K562 (cell line): ENCODE data around the gene LRMDA. TPM values are rescaled to one million over a fixed set of nuclear protein-coding genes. Genes with fewer than 3 reads are reported as not detected.

Experiments
- ATAC-seq: fragments of 200-7000 bp; cut with Tn5 transposase; 3 replicates; pipeline ENCODE4 v1.9.1; 2020; ENCODE audit warnings: moderate library complexity
- BruUV-seq: library from RNA; stranded (reverse); fragments of 400-500 nt; replicated peaks from 2 replicates; lab custom pipeline; 2021; lab: Mats Ljungman, UMichigan
- CTCF ChIA-PET: fragments of 300-600 bp; formaldehyde crosslinking; extraction: SDS; loops from one replicate; lab custom pipeline; 2021; ENCODE audit warnings: low intra/inter-chr PET ratio; lab: Yijun Ruan, JAX
- POLR2A ChIA-PET: fragments of 300-600, 350-650 bp; sonication (Branson Sonifier 250); formaldehyde crosslinking; extraction: SDS; loops from one replicate; lab custom pipeline; 2021; ENCODE audit warnings: antibody characterized with exemption, inconsistent platforms; lab: Yijun Ruan, JAX
- DNase-seq, 4 experiments: peaks; one replicate each; pipeline versions ENCODE4 v3.0.0 to v3.0.0-alpha.2; 2011 to 2018; ENCODE audit warnings: low spot score in 3 of 4, mixed read lengths in 3 of 4; ENCODE audit errors: extremely low read depth in 1 of 4
- FAIRE-seq: peaks from 2 replicates; lab custom pipeline; 2011; peaks lifted over from hg19 to GRCh38; lab: Jason Lieb, UNC
- H2AFZ ChIP-seq: 2 replicates; pipeline ENCODE4 v1.6.0; 2011; ENCODE audit warnings: low read depth, low read length, control low read depth, inconsistent platforms
- H3K27ac ChIP-seq: fragments of 200-600 bp; 3 replicates; pipeline ENCODE4 v1.8.0; 2011; ENCODE audit warnings: low read depth, mild to moderate bottlenecking, control low read depth, inconsistent platforms, low read length, moderate library complexity, mixed read lengths; ENCODE audit errors: extremely low read depth
- H3K27me3 ChIP-seq, 2 experiments: fragments of 300-600 bp in 1 of 2; 2 replicates in 1 of 2; 3 replicates in 1 of 2; pipeline versions ENCODE4 v1.6.0 to v1.8.0; 2011; ENCODE audit warnings: inconsistent platforms in 2 of 2, low read length in 2 of 2, mild to moderate bottlenecking in 1 of 2, mixed read lengths in 1 of 2, moderate library complexity in 1 of 2; ENCODE audit not compliant: control insufficient read depth in 2 of 2, insufficient read depth in 2 of 2
- H3K36me3 ChIP-seq: fragments of 300-600 bp; 3 replicates; pipeline ENCODE4 v1.8.0; 2011; ENCODE audit warnings: mild to moderate bottlenecking, low read length, inconsistent platforms; ENCODE audit not compliant: control insufficient read depth, insufficient read depth
- H3K4me1 ChIP-seq, 2 experiments: fragments of 200-600 bp in 1 of 2; replicated peaks in 1 of 2; 2 replicates in 1 of 2; 3 replicates in 1 of 2; pipeline versions ENCODE4 v1.5.1 to v1.8.0; 2011; ENCODE audit warnings: inconsistent platforms in 2 of 2, low read length in 2 of 2, mild to moderate bottlenecking in 1 of 2, mixed read lengths in 1 of 2, moderate library complexity in 1 of 2; ENCODE audit not compliant: control insufficient read depth in 2 of 2, insufficient read depth in 2 of 2
- H3K4me2 ChIP-seq: 2 replicates; pipeline ENCODE4 v1.6.1; 2011; ENCODE audit warnings: low read length, control low read depth, inconsistent platforms, mixed read lengths; ENCODE audit not compliant: insufficient read depth
- H3K4me3 ChIP-seq: fragments of 200-600 bp; sonication (generic), shearing (Covaris generic); 2 replicates; pipeline ENCODE4 v1.5.1; 2016; ENCODE audit warnings: control low read depth, inconsistent platforms
- H3K79me2 ChIP-seq: fragments of 200-600 bp; 3 replicates; pipeline ENCODE4 v1.8.0; 2011; ENCODE audit warnings: low read length, inconsistent platforms; ENCODE audit not compliant: control insufficient read depth, insufficient read depth
- H3K9ac ChIP-seq, 2 experiments: 2 replicates each; pipeline versions ENCODE4 v1.6.0 to v1.6.1; 2011; ENCODE audit warnings: low read depth in 2 of 2, low read length in 2 of 2, control low read depth in 1 of 2, inconsistent platforms in 1 of 2, mild to moderate bottlenecking in 1 of 2, mixed read lengths in 1 of 2; ENCODE audit not compliant: insufficient read depth in 1 of 2
- H3K9me1 ChIP-seq: one replicate; pipeline ENCODE4 v1.6.0; 2011; ENCODE audit warnings: inconsistent platforms, mild to moderate bottlenecking, low read length, moderate library complexity; ENCODE audit not compliant: control insufficient read depth, insufficient read depth
- H3K9me3 ChIP-seq: replicated peaks from 2 replicates; pipeline ENCODE4 v1.5.1; 2011; ENCODE audit warnings: low read depth, low read length, inconsistent platforms; ENCODE audit not compliant: control insufficient read depth, insufficient read depth
- H4K20me1 ChIP-seq: replicated peaks from 2 replicates; pipeline ENCODE4 v1.6.1; 2011; ENCODE audit warnings: low read length, inconsistent platforms, mixed read lengths; ENCODE audit not compliant: control insufficient read depth, insufficient read depth
- ELF4 ChIP-seq: fragments of 450-650 bp; formaldehyde crosslinking; IDR thresholded peaks from 2 replicates; pipeline ENCODE4 v1.4.0; 2022; ENCODE audit warnings: missing genetic modification characterization
- ETV5 ChIP-seq: sonication (generic); formaldehyde crosslinking; IDR thresholded peaks from 2 replicates; pipeline ENCODE4 v1.4.0; 2020; ENCODE audit warnings: low read depth, mild to moderate bottlenecking, missing genetic modification reagents
- FOSL1 ChIP-seq: fragments of 200-800 bp; sonication (Bioruptor generic); conservative IDR thresholded peaks from 2 replicates; pipeline ENCODE4 v1.6.1; 2016; ENCODE audit warnings: missing genetic modification characterization, missing compliant biosample characterization
- KLF16 ChIP-seq: IDR thresholded peaks from 2 replicates; pipeline ENCODE4 v1.6.1; 2016; ENCODE audit warnings: antibody characterized with exemption
- MYBL2 ChIP-seq, 2 experiments: fragments of 450-650 bp in 1 of 2; sonication (generic) in 1 of 2; formaldehyde crosslinking in 1 of 2; IDR thresholded peaks; 2 replicates each; pipeline versions ENCODE4 v1.6.1 to v1.8.1; 2017 to 2022; ENCODE audit warnings: borderline replicate concordance in 1 of 2, inconsistent platforms in 1 of 2, low read depth in 1 of 2, mild to moderate bottlenecking in 1 of 2, missing genetic modification reagents in 1 of 2, moderate library complexity in 1 of 2
- NELFE ChIP-seq: IDR thresholded peaks from 2 replicates; pipeline ENCODE4 v1.6.1; 2011; ENCODE audit warnings: mild to moderate bottlenecking; ENCODE audit not compliant: insufficient read depth, insufficient read length
- TBL1XR1 ChIP-seq, 2 experiments: IDR thresholded peaks; 2 replicates each; pipeline ENCODE4 v1.6.1; 2012; ENCODE audit warnings: improper control_type of control experiment in 2 of 2, low read length in 2 of 2, mild to moderate bottlenecking in 1 of 2
- ZNF766 ChIP-seq: fragments of 200-800 bp; sonication (Bioruptor generic); conservative IDR thresholded peaks from 2 replicates; pipeline ENCODE4 v1.6.1; 2016; ENCODE audit warnings: missing genetic modification characterization, missing compliant biosample characterization
- WGBS: fragments of 100-300 bp; shearing (Covaris generic); methylation state at CpG from one replicate; pipeline ENCODE4 v1.1.6; 2016; ENCODE audit warnings: low coverage, mixed read lengths; ENCODE audit not compliant: insufficient coverage; ENCODE audit errors: missing lambda C conversion rate; 5-methylcytosine and 5-hydroxymethylcytosine counted together
- in situ Hi-C: fragments of 300-500 bp; cut with MboI; formaldehyde crosslinking; loops from 4 replicates; pipeline ENCODE4 v1.15.0; 2018; ENCODE audit warnings: inconsistent platforms, mixed read lengths
- intact Hi-C: fragments of 100-400 bp; cut with micrococcal nuclease; formaldehyde crosslinking; loops from 2 replicates; pipeline ENCODE4 v1.14.2; 2022
- polyA plus RNA-seq, 8 experiments: library from polyadenylated mRNA; depleted of rRNA in 4 of 8; stranded (reverse) in 5 of 8; unstranded in 3 of 8; fragments of >200 nt; fragmentation: Nextera tagmentation in 2 of 8; fragmentation: Illumina TruSeq in 1 of 8; extraction: Ambion mirVana in 2 of 8; extraction: Trizol in 1 of 8; gene quantifications; 2 replicates each; pipeline versions ENCODE4 v1.2.1 to v1.2.3, GENCODE V29; 2011 to 2014; ENCODE audit warnings: inconsistent platforms in 1 of 8, missing spikeins in 1 of 8
- total RNA-seq, 7 experiments: library from RNA; depleted of rRNA in 6 of 7; stranded (reverse); fragments of >200 nt in 6 of 7; fragmentation: Illumina TruSeq in 2 of 7; extraction: Trizol in 2 of 7; gene quantifications; 2 replicates each; pipeline versions ENCODE4 v1.2.1 to v1.2.3, GENCODE V29; 2011 to 2021; ENCODE audit warnings: low replicate concordance in 1 of 7
- TF ChIP-seq, protein P1 (sequence below): fragments of 150-350 bp; IDR thresholded peaks from 2 replicates; pipeline ENCODE4 v1.6.1; 2014; ENCODE audit warnings: low read depth, mild to moderate bottlenecking, low read length, borderline replicate concordance

The LRMDA gene
- total and polyA plus RNA-seq, 9 of the 15 experiments (the other 6 are each of a cell fraction or from before 2014, with no cell fraction given), result 0.25 TPM; not detected in 8

DNA sequence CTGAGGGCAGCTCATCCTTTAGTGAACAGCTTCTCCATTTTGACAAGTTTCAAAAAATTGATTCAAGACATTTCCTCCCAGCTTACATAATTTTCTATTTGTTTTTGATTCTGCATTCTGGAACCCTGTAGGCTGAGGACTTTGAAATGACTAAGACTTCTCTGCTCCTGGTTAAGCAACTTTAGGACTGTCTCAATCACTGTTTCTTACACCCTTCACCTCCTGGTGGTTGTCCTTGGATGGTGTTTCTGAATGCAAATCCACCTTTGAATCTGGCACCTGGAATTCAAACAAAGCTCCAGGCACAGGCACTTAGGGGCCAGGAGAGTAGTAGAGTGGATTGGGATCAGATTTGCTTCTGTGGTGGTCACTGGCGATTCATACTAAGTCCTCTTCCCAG, 595.5 kb downstream of the LRMDA start (continued):
- no peak for TF ChIP-seq NELFE
- no peak for TF ChIP-seq ZNF766 (CRISPR knock-in tag)

GRCh38 chr10:76029782-76030181, 598.4 kb downstream of the LRMDA start:
- CTCF ChIA-PET, result no interaction called here
- in situ Hi-C loops, result no loop called here
- TF ChIP-seq ELF4 (no peak), FOSL1 (no peak), TBL1XR1 (IDR thresholded peaks at IDR 0.05; ENCODE audit: low read length in 2 of 2) (no peak), NELFE (no peak), ETV5 (CRISPR knock-in tag) (no peak), KLF16 (no peak), MYBL2 (IDR thresholded peaks at IDR 0.05; ENCODE audit: low read depth) (no peak), MYBL2 (CRISPR knock-in tag; IDR thresholded peaks at IDR 0.05; ENCODE audit: borderline replicate concordance) (no peak)
- TF ChIP-seq, protein P1, sequence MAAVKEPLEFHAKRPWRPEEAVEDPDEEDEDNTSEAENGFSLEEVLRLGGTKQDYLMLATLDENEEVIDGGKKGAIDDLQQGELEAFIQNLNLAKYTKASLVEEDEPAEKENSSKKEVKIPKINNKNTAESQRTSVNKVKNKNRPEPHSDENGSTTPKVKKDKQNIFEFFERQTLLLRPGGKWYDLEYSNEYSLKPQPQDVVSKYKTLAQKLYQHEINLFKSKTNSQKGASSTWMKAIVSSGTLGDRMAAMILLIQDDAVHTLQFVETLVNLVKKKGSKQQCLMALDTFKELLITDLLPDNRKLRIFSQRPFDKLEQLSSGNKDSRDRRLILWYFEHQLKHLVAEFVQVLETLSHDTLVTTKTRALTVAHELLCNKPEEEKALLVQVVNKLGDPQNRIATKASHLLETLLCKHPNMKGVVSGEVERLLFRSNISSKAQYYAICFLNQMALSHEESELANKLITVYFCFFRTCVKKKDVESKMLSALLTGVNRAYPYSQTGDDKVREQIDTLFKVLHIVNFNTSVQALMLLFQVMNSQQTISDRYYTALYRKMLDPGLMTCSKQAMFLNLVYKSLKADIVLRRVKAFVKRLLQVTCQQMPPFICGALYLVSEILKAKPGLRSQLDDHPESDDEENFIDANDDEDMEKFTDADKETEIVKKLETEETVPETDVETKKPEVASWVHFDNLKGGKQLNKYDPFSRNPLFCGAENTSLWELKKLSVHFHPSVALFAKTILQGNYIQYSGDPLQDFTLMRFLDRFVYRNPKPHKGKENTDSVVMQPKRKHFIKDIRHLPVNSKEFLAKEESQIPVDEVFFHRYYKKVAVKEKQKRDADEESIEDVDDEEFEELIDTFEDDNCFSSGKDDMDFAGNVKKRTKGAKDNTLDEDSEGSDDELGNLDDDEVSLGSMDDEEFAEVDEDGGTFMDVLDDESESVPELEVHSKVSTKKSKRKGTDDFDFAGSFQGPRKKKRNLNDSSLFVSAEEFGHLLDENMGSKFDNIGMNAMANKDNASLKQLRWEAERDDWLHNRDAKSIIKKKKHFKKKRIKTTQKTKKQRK, result no peak

More at GRCh38 chr10:76029782-76030181, 598.4 kb downstream of the LRMDA start:
- no peak overlapping the region for H3K4me3 ChIP-seq
- H3K4me1 ChIP-seq, result no peaks in the 10 kb centered on the region
- BruUV-seq, result no TSS peak
- no peaks in the 10 kb centered on the region for H3K9me3 ChIP-seq
- no peaks in the 10 kb centered on the region for H3K36me3 ChIP-seq
- H4K20me1 ChIP-seq, result no peaks in the 10 kb centered on the region
- H3K9ac ChIP-seq, result no peak overlapping the region
- intact Hi-C loops, result loop anchor here (10.0 kb wide), 1 partner anchor 625 kb away; the partner anchor contains the start of gene ZNF503
- no peak overlapping the region for H3K4me2 ChIP-seq
- H3K79me2 ChIP-seq, result no peaks in the 10 kb centered on the region
- no peak overlapping the region for H3K27ac ChIP-seq
- DNase-seq (no peak), FAIRE-seq (no peak), ATAC-seq (no peak)
- 1% methylated on average over 4 of the region's 4 CpGs for WGBS
- no peaks in the 10 kb centered on the region for H3K9me1 ChIP-seq
- no peak overlapping the region for H2AFZ ChIP-seq
- POLR2A ChIA-PET, result no interaction called here
- peaks cover 4 to 6% of the 10 kb centered on the region in 2 experiments; a peak in 3 of 5 replicates for H3K27me3 ChIP-seq
